DMS153 (cell line): ENCODE measurements around the gene MOK.

Experiments
- DNase-seq: peaks from one replicate; lab custom pipeline; 2025; lab: John Stamatoyannopoulos, UW

Gene MOK

GRCh38 chr14:102180248-102180998, 124.5 kb downstream of the MOK start:
- no peak for DNase-seq
